ENCODE data around the gene DNAAF5. TPM values are rescaled to one million over a fixed set of nuclear protein-coding genes. Genes with fewer than 3 reads are reported as not detected.

DNAAF5 gene
- total RNA-seq, 1 donor from 2014 or later = 59.7 TPM

- Histone ChIP-seq H3K4me3 (ENCODE audit: low read depth, low read length) (no peak overlapping the region), H3K27me3 (ENCODE audit: control insufficient read depth, insufficient read depth, low read length) (no peaks in the 10 kb centered on the region), H3K36me3 (ENCODE audit: control insufficient read depth, insufficient read depth, low read length) (no peaks in the 10 kb centered on the region)
- no peak for TF ChIP-seq CTCF (IDR thresholded peaks at IDR 0.05; ENCODE audit: insufficient read depth, low read length, poor library complexity, severe bottlenecking)
- DNase-seq (ENCODE audit: low read depth) = no peak
Measured at GRCh38 chr7:755413-755805, 28.9 kb downstream of the DNAAF5 start.

GRCh38 chr7:756231-756927 is 29.9 kb downstream of the DNAAF5 start:
- no peak for DNase-seq (ENCODE audit: low read depth)
- TF ChIP-seq CTCF (IDR thresholded peaks at IDR 0.05; ENCODE audit: insufficient read depth, low read length, poor library complexity, severe bottlenecking) = no peak
- Histone ChIP-seq H3K4me3 (ENCODE audit: low read depth, low read length) (no peak overlapping the region), H3K27me3 (ENCODE audit: control insufficient read depth, insufficient read depth, low read length) (no peaks in the 10 kb centered on the region), H3K36me3 (ENCODE audit: control insufficient read depth, insufficient read depth, low read length) (no peaks in the 10 kb centered on the region)

GRCh38 chr7:756928-757560 is 30.5 kb downstream of the DNAAF5 start:
- Histone ChIP-seq H3K36me3 (ENCODE audit: control insufficient read depth, insufficient read depth, low read length) (no peaks in the 10 kb centered on the region), H3K4me3 (ENCODE audit: low read depth, low read length) (no peak overlapping the region), H3K27me3 (ENCODE audit: control insufficient read depth, insufficient read depth, low read length) (no peaks in the 10 kb centered on the region)
- DNase-seq (ENCODE audit: low read depth) = no peak
- TF ChIP-seq CTCF (IDR thresholded peaks at IDR 0.05; ENCODE audit: insufficient read depth, low read length, poor library complexity, severe bottlenecking) = no peak

GRCh38 chr7:757741-758163 is 31.3 kb downstream of the DNAAF5 start:
- H3K36me3 ChIP-seq (ENCODE audit: control insufficient read depth, insufficient read depth, low read length) = no peaks in the 10 kb centered on the region
- TF ChIP-seq CTCF (IDR thresholded peaks at IDR 0.05; ENCODE audit: insufficient read depth, low read length, poor library complexity, severe bottlenecking) = no peak
- no peak for DNase-seq (ENCODE audit: low read depth)
- no peaks in the 10 kb centered on the region for H3K27me3 ChIP-seq (ENCODE audit: control insufficient read depth, insufficient read depth, low read length)
- no peak overlapping the region for H3K4me3 ChIP-seq (ENCODE audit: low read depth, low read length)

GRCh38 chr7:759569-759968 is 33.1 kb downstream of the DNAAF5 start:
- Histone ChIP-seq H3K4me3 (ENCODE audit: low read depth, low read length) (no peak overlapping the region), H3K36me3 (ENCODE audit: control insufficient read depth, insufficient read depth, low read length) (peaks cover 2% of the 10 kb centered on the region), H3K27me3 (ENCODE audit: control insufficient read depth, insufficient read depth, low read length) (no peaks in the 10 kb centered on the region)
- TF ChIP-seq CTCF (IDR thresholded peaks at IDR 0.05; ENCODE audit: insufficient read depth, low read length, poor library complexity, severe bottlenecking) = no peak
- DNase-seq (ENCODE audit: low read depth) = no peak
